Lung (tissue), 12 donors: ENCODE results near the gene GUCY1B1. TPM values are rescaled to one million over a fixed set of nuclear protein-coding genes. Genes with fewer than 3 reads are reported as not detected.

Experiments
- ATAC-seq: fragments of 200-7000 bp; cut with Tn5 transposase; one replicate; pipeline ENCODE4 v1.9.1; 2020; ENCODE audit warnings: moderate number of reproducible peaks; ENCODE audit not compliant: insufficient read depth, low FRiP score
- DNase-seq, 3 donors: peaks; one replicate each; pipeline ENCODE4 v3.0.0-alpha.2; 2013 to 2017
- H3K27ac ChIP-seq, 2 donors: one replicate each; pipeline ENCODE4 v1.5.1; 2013; ENCODE audit warnings: mild to moderate bottlenecking in 2 of 2, moderate library complexity in 2 of 2, control low read depth in 1 of 2, inconsistent platforms in 1 of 2, low read depth in 1 of 2, low read length in 1 of 2
- H3K27me3 ChIP-seq, 3 donors: one replicate each; pipeline ENCODE4 v1.5.1; 2013; ENCODE audit warnings: low read length in 2 of 3; ENCODE audit not compliant: control insufficient read depth in 3 of 3, insufficient read depth in 3 of 3
- H3K36me3 ChIP-seq, 4 donors: one replicate each; pipeline ENCODE4 v1.5.1; 2013; ENCODE audit warnings: low read length in 4 of 4, mild to moderate bottlenecking in 1 of 4, moderate library complexity in 1 of 4; ENCODE audit not compliant: control insufficient read depth in 4 of 4, insufficient read depth in 4 of 4
- H3K4me1 ChIP-seq, 5 donors: one replicate each; pipeline ENCODE4 v1.5.1; 2013; ENCODE audit warnings: low read length in 5 of 5, mild to moderate bottlenecking in 2 of 5, moderate library complexity in 1 of 5; ENCODE audit not compliant: control insufficient read depth in 5 of 5, insufficient read depth in 5 of 5
- H3K4me3 ChIP-seq: one replicate; pipeline ENCODE4 v1.5.1; 2013; ENCODE audit warnings: mild to moderate bottlenecking, control low read depth, moderate library complexity
- H3K9ac ChIP-seq, 2 donors: one replicate each; pipeline ENCODE4 v1.5.1; 2013; ENCODE audit warnings: low read length in 2 of 2, control low read depth in 1 of 2; ENCODE audit not compliant: insufficient read depth in 1 of 2
- H3K9me3 ChIP-seq, 4 donors: one replicate each; pipeline ENCODE4 v1.5.1; 2013; ENCODE audit warnings: low read length in 3 of 4, mild to moderate bottlenecking in 1 of 4, moderate library complexity in 1 of 4; ENCODE audit not compliant: control insufficient read depth in 4 of 4, insufficient read depth in 3 of 4
- CTCF ChIP-seq: IDR thresholded peaks from 2 replicates; pipeline ENCODE4 v1.5.1; 2012; ENCODE audit warnings: mild to moderate bottlenecking; ENCODE audit errors: control extremely low read depth, extremely low read depth
- WGBS, 2 donors: extraction: QIAGEN DNeasy Blood & Tissue Kit; methylation state at CpG; one replicate each; pipeline ENCODE4 v1.1.7; 2013; 5-methylcytosine and 5-hydroxymethylcytosine counted together
- polyA plus RNA-seq, 2 donors: library from polyadenylated mRNA; stranded (reverse); fragments of 200-250 nt; gene quantifications; one replicate each; pipeline ENCODE4 v1.2.1, GENCODE V29; 2013
- total RNA-seq, 2 donors: library from RNA; depleted of rRNA in 1 of 2; stranded (reverse); fragments of >200 nt in 1 of 2; gene quantifications; one replicate each; pipeline ENCODE4 v1.2.1, GENCODE V29; 2014 to 2021
- donor health status: control.
- donor health status: control.
- donor health status: Bipolar disorder and iron deficiency.
- donor health status: healthy.
- donor health status: DM: yes; HTN: yes; CAD: no.

The GUCY1B1 gene
- total and polyA plus RNA-seq, 4 donors = 9.4 to 36.9 (median 13.4) TPM

- ATAC-seq (no peak), DNase-seq (no peak)
- H3K9me3 ChIP-seq = no peaks in the 10 kb centered on the region
- 86 to 89% methylated on average over 2 of the region's 2 CpGs for WGBS, 2 donors
- no peak for TF ChIP-seq CTCF
- H3K27ac ChIP-seq = no peak overlapping the region
- peaks cover 0 to 12% (median 0%) of the 10 kb centered on the region in 5 donors for H3K4me1 ChIP-seq
- H3K27me3 ChIP-seq = no peaks in the 10 kb centered on the region
- H3K9ac ChIP-seq = no peak overlapping the region
- no peak overlapping the region for H3K4me3 ChIP-seq
- H3K36me3 ChIP-seq = no peaks in the 10 kb centered on the region
Measured at GRCh38 chr4:155818639-155819038, 59.8 kb downstream of the GUCY1B1 start.

- no peak for TF ChIP-seq CTCF
- Histone ChIP-seq H3K4me3 (no peak overlapping the region), H3K4me1 (peaks cover 0 to 12% (median 0%) of the 10 kb centered on the region in 5 donors), H3K27ac (no peak overlapping the region), H3K9ac (no peak overlapping the region), H3K36me3 (no peaks in the 10 kb centered on the region), H3K27me3 (no peaks in the 10 kb centered on the region), H3K9me3 (no peaks in the 10 kb centered on the region)
- 65 to 74% methylated on average over 1 of the region's 1 CpG for WGBS, 2 donors
- no peak for ATAC-seq
- peak in 1 of 3 donors; percentile 22 for DNase-seq
Measured at GRCh38 chr4:155819066-155819465, 60.2 kb downstream of the GUCY1B1 start.

GRCh38 chr4:155820887-155821518, 62.2 kb downstream of the GUCY1B1 start:
- Histone ChIP-seq H3K27ac (no peak overlapping the region), H3K9me3 (no peaks in the 10 kb centered on the region), H3K9ac (no peak overlapping the region), H3K4me1 (peaks cover 0 to 12% (median 0%) of the 10 kb centered on the region in 5 donors), H3K36me3 (no peaks in the 10 kb centered on the region), H3K4me3 (no peak overlapping the region), H3K27me3 (no peaks in the 10 kb centered on the region)
- DNase-seq (peak in 2 of 3 donors; percentile 65 to 78), ATAC-seq (no peak)
- 84 to 85% methylated on average over 4 of the region's 4 CpGs for WGBS, 2 donors
- TF ChIP-seq CTCF = no peak

GRCh38 chr4:155822572-155822971, 63.8 kb downstream of the GUCY1B1 start:
- no peaks in the 10 kb centered on the region for H3K36me3 ChIP-seq
- TF ChIP-seq CTCF = no peak
- no peak overlapping the region for H3K9ac ChIP-seq
- H3K27ac ChIP-seq = no peak overlapping the region
- peaks cover 0 to 12% (median 0%) of the 10 kb centered on the region in 5 donors for H3K4me1 ChIP-seq
- H3K9me3 ChIP-seq = no peaks in the 10 kb centered on the region
- no peak for ATAC-seq
- H3K27me3 ChIP-seq = no peaks in the 10 kb centered on the region
- H3K4me3 ChIP-seq = no peak overlapping the region
- DNase-seq = no peak
- 64 to 78% methylated on average over 3 of the region's 3 CpGs for WGBS, 2 donors
